Lower leg skin (tissue), 4 donors: ENCODE results near the gene WNK4. TPM values are rescaled to one million over a fixed set of nuclear protein-coding genes. Genes with fewer than 3 reads are reported as not detected.

Source experiments
- DNase-seq, 2 donors: peaks; one replicate each; pipeline ENCODE4 v3.0.0-alpha.2; 2019; ENCODE audit warnings: low spot score in 2 of 2
- H3K4me3 ChIP-seq: fragments of 200-600 bp; sonication (generic); 2 replicates; pipeline ENCODE4 v1.5.1; 2017; ENCODE audit warnings: mild to moderate bottlenecking, low read depth; ENCODE audit not compliant: poor library complexity, severe bottlenecking
- POLR2A ChIP-seq, 2 donors: fragments of 450-650 bp; IDR thresholded peaks; one replicate each; pipeline ENCODE4 v1.6.1; 2016 to 2017; ENCODE audit warnings: antibody characterized with exemption in 2 of 2, mild to moderate bottlenecking in 1 of 2, moderate library complexity in 1 of 2
- WGBS, 2 donors: methylation state at CpG; one replicate each; pipeline ENCODE4 v1.1.5; 2018; 5-methylcytosine and 5-hydroxymethylcytosine counted together
- intact Hi-C: fragments of 100-400 bp; cut with DNase I; formaldehyde crosslinking; loops from one replicate; pipeline ENCODE4 v1.15.0; 2023; ENCODE audit warnings: low total_unique reads
- total RNA-seq, 4 donors: library from RNA; depleted of rRNA; stranded (reverse); fragments of >200 nt; gene quantifications; one replicate each; pipeline ENCODE4 v1.1.0, GENCODE V29; 2016
- TF ChIP-seq, protein P1 (sequence below), 3 donors: fragments of 450-650 bp; IDR thresholded peaks; one replicate each; pipeline ENCODE4 v1.5.1; 2016; ENCODE audit warnings: antibody characterized with exemption in 3 of 3, mild to moderate bottlenecking in 3 of 3, moderate library complexity in 2 of 3

The WNK4 gene
- total RNA-seq, 4 donors from 2014 or later: 0.62 to 1.0 TPM; not detected in 2

DNA sequence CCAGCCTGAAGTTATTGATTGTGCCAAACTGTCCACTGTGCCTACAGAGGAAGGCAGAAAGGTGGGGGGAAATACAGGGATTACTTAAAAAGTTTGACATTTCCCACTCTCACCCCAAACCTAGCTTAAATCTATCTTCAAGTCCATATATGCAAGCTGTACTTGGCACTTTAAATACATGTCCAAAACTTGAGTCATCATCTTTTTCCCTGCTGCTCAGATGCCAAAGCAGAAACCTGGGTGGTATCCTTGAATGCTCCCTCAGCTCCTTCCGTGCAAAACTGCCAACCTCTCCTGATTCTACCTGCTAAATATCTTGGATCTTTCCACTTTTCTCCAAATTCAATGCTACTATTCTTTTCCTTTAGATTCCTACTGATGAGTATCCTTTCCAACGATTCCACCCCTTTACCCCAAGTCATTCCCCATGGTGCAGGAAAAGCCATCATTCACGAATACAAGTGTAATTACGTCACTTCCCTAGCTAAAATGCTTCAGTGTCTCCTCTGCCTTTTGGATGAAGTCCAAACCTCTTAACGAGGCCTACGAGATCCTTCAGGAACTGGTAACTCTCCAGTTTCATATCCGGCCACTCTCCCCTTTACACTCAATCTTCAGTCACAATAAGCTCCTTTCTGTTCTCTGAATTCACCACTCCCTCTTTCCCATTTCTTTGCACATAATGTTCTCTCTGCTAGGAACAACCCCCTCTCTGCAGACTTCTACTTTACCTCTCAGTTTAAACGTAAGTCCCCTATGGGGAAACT is 34.4 kb downstream of the WNK4 start:
- WGBS, 2 donors: 56 to 63% methylated on average over 8 of the region's 8 CpGs
- DNase-seq: no peak
- intact Hi-C loops: loop anchor here (5.0 kb wide), 1 partner anchor 818 kb away; no protein-coding TSS in a partner anchor
- TF ChIP-seq, protein P1, sequence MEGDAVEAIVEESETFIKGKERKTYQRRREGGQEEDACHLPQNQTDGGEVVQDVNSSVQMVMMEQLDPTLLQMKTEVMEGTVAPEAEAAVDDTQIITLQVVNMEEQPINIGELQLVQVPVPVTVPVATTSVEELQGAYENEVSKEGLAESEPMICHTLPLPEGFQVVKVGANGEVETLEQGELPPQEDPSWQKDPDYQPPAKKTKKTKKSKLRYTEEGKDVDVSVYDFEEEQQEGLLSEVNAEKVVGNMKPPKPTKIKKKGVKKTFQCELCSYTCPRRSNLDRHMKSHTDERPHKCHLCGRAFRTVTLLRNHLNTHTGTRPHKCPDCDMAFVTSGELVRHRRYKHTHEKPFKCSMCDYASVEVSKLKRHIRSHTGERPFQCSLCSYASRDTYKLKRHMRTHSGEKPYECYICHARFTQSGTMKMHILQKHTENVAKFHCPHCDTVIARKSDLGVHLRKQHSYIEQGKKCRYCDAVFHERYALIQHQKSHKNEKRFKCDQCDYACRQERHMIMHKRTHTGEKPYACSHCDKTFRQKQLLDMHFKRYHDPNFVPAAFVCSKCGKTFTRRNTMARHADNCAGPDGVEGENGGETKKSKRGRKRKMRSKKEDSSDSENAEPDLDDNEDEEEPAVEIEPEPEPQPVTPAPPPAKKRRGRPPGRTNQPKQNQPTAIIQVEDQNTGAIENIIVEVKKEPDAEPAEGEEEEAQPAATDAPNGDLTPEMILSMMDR (IDR thresholded peaks at IDR 0.05): no peak
- no peak for TF ChIP-seq POLR2A (IDR thresholded peaks at IDR 0.05)
- no peak overlapping the region for H3K4me3 ChIP-seq

DNA sequence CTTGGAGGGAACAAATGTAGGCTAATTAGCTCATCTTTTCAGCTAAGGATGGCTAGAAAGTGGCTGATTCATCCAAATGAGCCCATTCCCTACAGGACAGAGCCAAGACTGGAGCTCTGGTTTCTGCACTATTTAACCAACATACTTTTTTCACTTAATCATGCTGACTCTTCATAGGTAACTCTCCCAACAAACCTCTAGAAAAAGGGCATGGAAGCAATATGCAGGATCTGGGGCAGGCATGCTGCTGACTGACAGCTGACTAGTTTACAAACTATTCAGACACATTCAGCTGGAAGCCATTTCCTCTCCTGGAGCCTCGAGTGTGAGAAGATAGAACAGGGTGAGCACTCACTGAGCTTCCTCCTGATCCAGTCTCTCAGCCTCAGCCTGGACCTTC is 37.5 kb downstream of the WNK4 start:
- no peak overlapping the region for H3K4me3 ChIP-seq
- intact Hi-C loops: loop anchor here (5.0 kb wide), 1 partner anchor 821 kb away; no protein-coding TSS in a partner anchor
- no peak for DNase-seq
- WGBS, 2 donors: 60 to 72% methylated on average over 1 of the region's 1 CpG
- TF ChIP-seq, protein P1 (IDR thresholded peaks at IDR 0.05): no peak

DNA sequence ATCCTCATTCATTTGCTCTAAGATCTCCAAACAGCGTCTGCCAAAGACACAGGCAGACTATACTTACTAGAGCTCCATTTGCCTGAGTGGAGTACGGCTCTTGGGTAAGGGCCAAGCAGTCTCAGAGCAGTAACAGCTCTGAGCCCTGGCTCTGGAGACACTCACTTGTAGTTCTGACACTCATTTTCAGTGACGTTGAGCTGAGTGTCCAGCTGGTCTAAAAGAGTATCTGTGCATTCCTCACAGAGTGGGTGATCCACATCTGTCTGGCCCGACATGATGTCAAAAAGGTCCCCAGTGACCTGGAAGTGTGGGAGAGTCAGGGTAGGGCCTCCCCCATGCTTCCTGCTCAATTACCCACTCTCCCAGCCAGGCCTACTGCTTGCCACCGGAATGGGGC is 38.0 kb downstream of the WNK4 start:
- TF ChIP-seq, protein P1 (IDR thresholded peaks at IDR 0.05): no peak
- TF ChIP-seq POLR2A (IDR thresholded peaks at IDR 0.05): no peak
- intact Hi-C loops: loop anchor here (5.0 kb wide), 1 partner anchor 821 kb away; no protein-coding TSS in a partner anchor
- 80 to 86% methylated on average over 5 of the region's 5 CpGs for WGBS, 2 donors
- no peak overlapping the region for H3K4me3 ChIP-seq
- no peak for DNase-seq

DNA sequence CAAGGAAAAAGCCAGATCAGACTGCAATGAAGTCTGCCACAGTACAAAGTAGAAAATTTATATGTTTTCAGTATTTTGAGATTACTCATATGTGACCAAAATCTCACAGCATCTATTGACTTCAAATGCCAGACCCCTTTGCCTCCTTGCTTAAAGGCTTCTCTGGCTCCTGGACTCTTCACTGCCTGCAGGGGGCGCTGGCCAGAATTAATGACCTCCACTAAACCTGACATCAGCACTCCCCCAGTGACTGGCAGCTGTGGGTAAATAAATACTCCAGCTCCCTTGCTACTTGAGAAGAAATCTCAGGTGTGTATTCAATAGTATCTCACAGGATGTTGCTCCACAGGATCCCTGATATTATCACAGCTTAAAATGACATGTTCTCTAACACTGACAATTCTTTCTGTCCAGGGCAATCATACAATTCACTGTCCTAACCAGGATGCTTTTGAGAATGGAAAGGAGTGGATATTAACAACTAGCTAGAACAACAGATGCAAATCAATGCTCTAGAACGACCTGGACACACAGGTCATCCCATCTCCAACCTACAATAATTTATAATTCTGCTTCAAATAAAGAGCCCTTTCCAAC is 39.6 kb downstream of the WNK4 start:
- TF ChIP-seq, protein P1 (IDR thresholded peaks at IDR 0.05): no peak
- TF ChIP-seq POLR2A (IDR thresholded peaks at IDR 0.05): no peak
- H3K4me3 ChIP-seq: no peak overlapping the region
- 19 to 24% methylated on average over 2 of the region's 2 CpGs for WGBS, 2 donors
- DNase-seq: no peak
- intact Hi-C loops: loop anchor here (5.0 to 10.0 kb wide), 2 partner anchors 95 to 823 kb away; no protein-coding TSS in a partner anchor

DNA sequence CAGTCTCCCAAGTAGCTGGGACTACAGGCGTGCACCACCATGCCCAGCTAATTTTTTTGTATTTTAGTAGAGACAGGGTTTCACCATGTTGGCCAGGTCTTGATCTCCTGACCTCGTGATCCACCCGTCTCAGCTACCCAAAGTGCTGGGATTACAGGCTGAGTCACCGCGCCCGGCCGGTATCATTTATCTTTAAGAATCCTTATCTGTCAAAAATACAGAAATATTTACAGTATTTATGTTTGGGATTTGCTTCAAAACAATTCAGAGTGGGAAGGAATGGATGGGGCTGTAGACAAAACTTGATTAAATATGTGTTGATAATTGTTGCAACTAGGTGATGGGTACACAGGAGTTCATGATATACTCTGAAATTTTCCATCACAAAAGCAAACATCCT is 40.8 kb downstream of the WNK4 start:
- TF ChIP-seq, protein P1 (IDR thresholded peaks at IDR 0.05): no peak
- no peak for TF ChIP-seq POLR2A (IDR thresholded peaks at IDR 0.05)
- no peak overlapping the region for H3K4me3 ChIP-seq
- intact Hi-C loops: loop anchor here (10.0 kb wide), 1 partner anchor 96 kb away; no protein-coding TSS in a partner anchor
- no peak for DNase-seq
- 90 to 95% methylated on average over 7 of the region's 7 CpGs for WGBS, 2 donors
